Testis (tissue), 2 donors: ENCODE data around the gene RHOBTB3.

Experiments
- CTCF ChIP-seq, 3 experiments: fragments of 450-650 bp in 2 of 3; fragments of 200-600 bp in 1 of 3; sonication (generic) in 1 of 3; IDR thresholded peaks; one replicate each; pipeline ENCODE4 v1.5.1; 2016 to 2019; ENCODE audit warnings: antibody characterized with exemption in 3 of 3, mild to moderate bottlenecking in 2 of 3, moderate library complexity in 1 of 3
- POLR2A ChIP-seq: fragments of 450-650 bp; IDR thresholded peaks from one replicate; pipeline ENCODE4 v1.6.1; 2017; ENCODE audit warnings: antibody characterized with exemption, mild to moderate bottlenecking, moderate library complexity

GRCh38 chr5:95842854-95843544 is 111.9 kb downstream of the RHOBTB3 start:
- TF ChIP-seq CTCF (IDR thresholded peaks at IDR 0.05) (no peak), POLR2A (no peak)
